Activated T-helper 1 cell treated with Interleukin-2 at 50 U/mL for 16 hours (primary cell): ENCODE results near the gene SOS1.

Experiments used
- DNase-seq: peaks from one replicate; pipeline ENCODE4 v3.0.0-alpha.2; 2020; ENCODE audit warnings: low read depth

Gene SOS1

DNA sequence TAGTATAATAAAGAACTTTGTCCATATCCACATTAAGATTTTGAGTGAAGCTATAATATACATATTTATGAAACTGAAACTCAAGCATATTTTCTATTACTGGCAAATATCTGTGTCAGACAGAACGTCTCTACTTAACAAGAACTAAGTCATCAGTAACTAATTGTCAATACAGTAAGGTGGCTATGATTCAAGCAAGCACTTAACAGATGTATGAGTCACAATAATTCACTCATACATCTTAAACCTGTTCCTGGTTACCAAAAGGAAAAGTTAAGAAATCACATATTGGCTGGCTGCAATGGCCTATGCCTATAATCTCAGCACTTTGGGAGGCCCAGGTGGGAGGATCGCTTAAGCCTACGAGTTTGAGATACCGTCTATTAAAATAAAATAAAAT lies 96.0 kb downstream of the SOS1 start:
- DNase-seq = no peak

DNA sequence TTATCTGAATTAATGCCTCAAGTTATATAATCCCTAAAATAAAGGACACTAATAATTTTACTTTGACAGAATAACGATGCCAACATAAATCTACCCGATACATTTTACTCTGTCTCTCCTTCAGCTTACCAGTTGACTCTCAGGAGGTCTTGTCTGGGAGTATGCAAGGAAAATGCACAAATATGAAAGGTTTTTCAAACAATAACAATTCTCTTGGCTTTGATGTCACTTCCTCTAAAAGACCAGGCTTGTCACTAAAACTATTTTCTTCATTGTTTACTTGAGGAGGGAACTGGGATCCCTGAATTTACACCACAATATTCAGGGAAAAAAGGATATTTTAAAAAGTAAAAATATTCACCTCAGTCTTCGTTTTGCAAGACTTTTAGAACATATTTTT lies 97.2 kb downstream of the SOS1 start:
- DNase-seq = no peak

DNA sequence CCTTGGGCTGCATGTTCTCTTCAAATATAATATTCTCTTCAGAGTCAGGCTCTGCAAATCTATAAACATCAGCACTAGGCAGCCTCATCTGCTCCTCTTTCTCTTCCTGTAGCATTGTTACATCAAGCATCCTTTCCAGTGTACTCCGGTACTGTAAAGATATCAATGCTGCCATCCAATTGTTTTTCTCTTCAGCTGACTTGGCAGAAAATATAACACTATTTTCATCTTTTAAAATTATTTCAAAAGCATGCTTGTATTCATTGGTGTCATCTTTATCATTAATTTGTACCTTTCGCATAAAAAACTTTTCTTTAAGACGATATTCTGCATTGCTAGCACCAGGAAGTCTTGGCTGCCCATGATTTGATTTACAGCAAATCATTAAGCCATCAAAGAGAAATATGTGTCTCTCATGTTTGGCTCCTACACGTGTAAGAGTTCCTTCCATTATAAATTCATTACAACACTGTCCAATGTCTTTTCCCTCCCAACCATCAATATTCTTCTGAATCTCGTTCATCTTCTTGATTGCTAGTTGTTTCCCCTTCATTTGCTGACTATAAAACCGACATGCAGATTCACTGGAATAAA lies 98.1 kb downstream of the SOS1 start:
- DNase-seq = no peak

DNA sequence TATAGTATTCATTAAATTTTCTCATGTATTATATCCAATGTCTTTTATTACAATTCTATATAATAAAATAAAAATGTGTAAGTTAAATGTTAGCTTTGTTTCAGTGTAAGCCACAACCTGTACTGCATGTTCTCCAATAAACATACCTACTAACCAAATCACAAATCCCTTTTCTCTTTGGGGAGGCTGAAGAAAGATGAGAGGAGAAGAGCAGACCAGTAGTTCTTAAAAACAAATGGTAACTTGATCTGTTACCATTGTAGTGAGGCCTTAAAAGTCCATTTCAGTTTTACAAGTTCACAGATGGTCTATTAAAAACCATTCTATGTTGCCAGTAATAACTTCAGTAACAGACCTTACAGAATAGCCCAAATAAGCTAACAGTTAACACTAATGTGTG lies 100.5 kb downstream of the SOS1 start:
- DNase-seq = no peak

DNA sequence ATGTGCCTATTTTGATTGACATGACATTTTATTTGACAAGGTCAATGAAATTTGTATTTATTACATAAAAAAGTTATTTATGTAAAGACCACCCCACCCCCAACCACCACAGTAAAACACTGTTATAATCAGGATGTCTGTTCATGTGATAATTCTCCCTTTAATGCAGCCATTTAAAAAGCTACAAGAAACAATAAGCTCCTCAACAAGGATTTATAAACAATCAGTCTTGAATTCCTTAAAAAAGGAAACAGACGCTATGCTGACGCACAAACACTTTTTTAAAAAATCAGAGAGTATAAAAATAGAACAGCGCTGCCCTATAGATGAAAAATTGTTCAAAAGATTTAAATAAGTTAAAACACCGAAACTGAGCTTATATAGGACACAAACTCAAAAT lies 102.2 kb downstream of the SOS1 start:
- DNase-seq = no peak

DNA sequence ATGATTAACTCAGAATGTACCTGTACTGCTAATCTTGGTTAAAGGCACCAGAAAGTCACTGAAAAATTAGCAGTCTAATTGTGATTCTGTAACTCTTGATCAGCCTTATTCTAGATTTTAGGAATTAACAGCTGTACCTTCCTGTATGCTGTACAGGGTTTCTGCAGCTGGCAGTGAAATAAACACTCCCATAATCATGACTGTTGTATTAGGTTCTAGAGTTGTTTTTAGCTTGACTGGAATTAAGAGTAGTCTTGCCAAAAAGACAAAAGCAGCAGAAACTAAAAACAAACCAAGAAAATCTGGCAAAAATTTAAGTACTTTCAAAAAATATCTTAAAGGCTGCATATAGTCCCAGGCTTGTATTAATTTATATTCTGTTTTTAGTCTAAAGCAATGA lies 103.5 kb downstream of the SOS1 start:
- DNase-seq = no peak

DNA sequence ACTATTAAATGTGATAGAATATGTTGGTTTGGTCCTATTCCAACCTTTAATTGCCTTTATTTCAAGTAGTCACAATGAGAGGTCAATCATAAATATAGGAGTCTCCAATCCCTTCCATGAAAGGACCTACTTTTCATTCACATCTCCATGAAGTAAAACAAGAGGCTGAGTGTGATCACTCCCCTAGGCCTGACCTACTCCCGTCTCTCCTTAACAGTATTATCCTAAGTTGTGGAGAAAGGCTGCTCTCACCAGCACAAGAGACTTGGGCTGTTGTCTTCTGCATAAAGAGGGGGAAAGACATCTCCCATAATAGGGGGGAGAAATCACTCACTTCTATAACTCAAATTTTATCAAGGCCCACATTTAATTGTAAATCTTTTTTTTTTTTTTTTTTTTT lies 105.4 kb downstream of the SOS1 start:
- DNase-seq = no peak

DNA sequence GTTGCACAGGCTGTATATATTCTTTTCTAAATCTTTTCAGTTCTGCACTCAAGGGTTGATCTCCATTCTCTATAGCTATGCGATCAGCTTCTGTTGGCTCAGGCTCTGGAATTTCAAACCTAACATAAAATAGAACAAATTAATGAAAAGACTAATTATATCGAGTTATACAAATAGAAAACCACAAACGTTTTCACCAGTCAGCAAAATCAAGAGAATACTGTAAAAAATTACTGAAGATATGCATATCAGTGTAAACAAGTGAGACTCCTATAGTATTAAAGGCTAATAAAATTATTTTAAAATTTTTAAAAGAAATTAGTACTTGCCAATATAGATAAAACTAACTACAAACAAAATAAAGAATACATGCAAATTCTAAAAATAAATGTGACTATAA lies 107.0 kb downstream of the SOS1 start:
- no peak for DNase-seq

DNA sequence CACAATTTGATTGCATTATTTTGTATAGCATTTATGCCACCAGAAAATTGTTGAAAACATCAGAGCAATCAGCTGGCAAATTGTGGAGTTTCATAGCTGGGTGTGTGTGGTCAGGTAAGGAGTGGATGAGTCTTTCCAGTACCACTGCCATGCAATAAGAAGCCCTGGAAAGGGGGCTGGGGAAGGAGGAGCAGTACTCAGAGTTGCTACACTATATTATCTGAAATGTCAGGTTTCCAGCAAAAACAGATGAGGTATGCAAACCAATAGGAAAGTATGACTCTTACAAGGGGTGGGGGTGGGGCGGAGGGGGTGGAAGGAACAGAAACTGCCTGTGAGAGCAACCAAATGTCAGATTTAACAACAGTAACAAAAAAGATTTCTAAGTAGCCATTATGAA lies 112.2 kb downstream of the SOS1 start:
- DNase-seq = no peak

DNA sequence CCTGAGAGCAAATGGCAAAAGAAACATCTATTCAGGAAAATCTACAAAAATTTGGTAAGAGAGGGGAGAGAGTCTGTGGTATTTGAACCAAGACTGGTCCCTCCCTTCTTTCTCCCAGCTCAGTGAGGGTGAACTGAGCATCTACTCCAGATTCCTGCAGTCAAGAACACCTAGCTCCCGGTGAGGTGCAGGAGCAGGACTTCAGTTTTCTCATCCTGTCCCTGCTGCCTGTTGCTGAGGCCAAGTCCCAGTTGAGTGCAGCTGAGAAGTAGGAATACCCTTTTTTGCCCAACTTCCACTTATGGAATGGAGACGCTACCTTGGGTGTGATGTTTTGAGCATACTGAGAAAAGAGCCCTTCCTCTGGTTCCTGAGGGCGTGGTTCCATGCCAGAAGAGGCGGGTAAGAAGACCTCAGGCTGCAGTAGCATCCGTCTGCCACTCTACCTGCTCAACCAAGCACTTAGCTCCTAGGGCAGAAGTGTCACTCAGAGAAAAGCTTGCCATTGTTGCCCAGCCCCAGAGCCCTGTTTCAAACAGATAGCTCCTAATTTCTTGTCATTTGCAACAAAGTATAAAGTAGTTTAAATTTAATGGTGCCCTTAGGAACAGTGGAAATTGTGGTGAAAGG lies 112.9 kb downstream of the SOS1 start:
- DNase-seq = no peak

DNA sequence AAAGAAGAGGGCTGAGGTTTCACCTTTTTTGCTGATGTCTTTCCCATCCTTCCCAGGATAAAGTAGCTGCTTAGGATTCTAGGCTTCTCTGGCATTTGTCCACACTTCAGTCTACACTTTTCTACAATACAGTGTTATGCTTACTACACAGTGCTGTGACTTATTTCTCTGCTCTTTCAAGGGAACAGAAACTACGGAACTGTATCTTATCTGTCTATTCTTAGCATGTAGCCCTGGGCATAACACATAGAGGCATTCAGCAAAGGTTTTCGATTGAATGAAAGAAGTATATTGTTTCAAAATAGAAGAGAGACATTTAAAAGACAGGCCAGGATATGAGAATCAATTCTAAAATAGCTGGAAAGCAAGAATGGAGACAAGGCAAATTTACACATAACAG lies 120.3 kb downstream of the SOS1 start:
- DNase-seq = no peak

DNA sequence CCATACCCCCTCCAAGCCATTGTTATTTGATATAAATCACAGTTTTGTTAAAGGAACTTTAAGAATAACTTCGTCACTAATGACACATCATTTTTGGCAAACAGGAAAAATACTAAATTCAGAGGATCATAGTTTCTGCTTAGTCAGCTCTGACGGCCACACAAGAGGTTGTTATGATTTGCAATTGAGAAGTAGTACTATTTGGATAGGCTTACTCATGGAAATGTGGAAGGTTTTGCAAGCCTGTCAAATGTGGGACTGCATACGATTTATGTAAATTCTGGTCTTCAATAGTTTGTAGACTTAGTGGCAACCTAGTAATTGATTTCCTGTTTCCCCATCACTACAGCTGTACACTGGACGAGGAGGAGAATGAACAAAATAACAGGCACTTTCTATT lies 123.1 kb downstream of the SOS1 start:
- DNase-seq = no peak

DNA sequence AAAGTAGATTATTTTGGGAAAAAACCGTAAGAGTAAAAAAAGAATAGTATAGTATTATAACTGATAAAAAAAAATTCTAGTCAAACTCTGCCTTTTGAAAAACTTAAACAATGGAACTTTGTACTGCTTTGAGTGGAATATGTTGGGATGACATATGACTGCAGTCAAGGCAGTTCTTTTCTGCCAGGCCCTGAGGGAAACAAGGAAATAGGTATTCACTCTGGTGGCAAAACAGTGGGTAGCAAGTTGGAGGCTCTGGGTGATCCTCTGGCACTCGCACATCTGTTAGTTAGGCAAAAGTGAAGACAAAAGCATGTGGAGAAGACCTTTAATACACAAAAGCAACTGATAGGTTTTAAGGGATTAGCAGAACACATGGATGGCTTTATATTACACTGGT lies 129.0 kb downstream of the SOS1 start:
- no peak for DNase-seq

DNA sequence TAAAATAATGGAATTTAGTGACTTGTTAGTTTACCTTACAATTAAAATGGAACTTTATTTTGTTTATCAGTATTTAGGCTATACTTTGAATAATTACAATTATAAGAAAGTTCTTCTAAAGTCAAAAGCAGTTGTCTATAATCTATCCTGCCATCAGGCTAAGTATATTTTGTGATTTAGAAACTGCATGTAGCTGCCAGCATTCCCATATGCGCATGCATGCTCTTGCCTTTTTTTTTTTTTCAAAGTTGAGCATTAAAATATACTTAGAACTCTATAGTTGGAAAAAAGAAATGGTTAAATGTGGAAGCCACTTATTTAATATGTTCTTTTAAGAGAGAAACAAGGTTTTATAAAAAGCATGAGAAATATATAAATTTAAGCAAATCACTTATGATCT lies 132.1 kb downstream of the SOS1 start:
- DNase-seq = no peak

DNA sequence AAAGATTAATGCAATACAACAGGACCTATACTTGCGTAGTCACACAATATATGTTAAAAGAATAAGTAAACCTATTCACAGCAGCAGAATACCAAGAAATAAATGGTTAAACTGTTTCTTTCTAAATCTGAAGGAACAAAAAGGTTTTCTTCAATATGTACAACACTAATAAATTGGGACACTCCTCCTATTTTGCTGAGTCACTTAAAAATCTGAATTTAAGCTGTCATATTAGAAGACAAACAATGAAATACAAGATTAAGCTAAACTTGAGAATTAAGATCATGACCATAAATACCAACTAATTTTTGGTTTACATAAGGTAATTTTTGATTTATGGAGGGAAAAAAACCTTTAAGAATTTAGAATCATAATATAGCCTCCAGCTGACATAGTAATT lies 138.4 kb downstream of the SOS1 start:
- DNase-seq = no peak

DNA sequence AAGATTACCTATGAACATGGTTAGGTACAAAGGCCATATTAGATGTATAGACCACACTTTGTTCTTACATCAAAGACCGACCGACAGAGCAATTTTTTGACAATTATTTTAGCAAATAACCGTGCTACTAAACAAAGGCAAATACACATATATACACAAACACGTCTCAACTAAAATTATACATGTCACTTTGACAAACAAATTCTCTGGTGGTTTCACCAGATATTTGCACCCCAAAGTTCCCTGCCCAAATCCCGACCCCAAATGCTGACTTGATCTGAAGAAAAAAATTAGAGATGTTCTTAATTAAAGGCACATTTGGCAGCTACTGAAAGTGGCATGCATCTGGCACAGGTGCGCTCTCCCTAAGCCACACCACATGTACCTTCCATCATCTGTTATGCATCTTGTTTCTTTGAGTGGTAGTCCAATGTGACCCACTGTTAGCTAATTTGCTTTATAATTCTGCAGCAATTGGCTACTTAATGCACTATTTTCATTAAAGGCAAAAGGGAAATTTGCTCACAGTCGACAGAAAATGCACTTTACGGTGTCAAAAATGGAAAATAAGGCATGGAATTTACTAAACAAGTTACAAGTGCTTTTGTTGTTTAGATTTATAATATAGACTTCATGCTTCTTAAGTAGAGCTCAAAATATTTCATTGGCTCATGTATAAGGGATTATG lies 139.0 kb downstream of the SOS1 start:
- no peak for DNase-seq

DNA sequence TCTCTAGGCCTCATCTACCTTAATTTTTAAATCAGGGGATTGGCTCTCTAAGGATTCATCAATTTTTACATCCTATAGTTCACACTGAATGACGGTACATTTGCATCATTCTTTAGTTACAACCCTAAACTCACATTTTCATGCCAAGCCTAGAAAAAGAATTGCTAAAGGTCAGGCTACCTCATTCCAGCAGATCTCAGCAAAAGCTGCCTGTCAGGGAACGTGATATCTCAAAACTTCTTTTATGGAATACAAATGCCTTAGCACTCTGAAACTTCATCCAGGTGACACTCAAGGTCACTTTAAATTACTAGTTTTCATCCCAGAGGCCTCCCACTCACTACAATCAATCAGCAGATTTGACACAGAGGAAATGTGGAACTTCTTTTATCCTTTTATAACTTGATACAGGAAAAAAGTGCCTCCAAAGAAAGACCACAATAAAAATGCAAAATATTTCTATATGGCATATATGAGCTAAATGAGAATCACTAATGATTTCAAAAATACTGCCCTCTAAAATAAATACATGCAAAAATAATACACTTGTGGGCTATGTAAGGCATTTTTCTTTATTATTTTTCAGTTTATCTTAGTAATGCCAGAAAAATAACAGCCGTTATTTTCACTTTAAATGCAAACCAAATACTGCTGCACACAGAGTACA lies 139.7 kb downstream of the SOS1 start:
- no peak for DNase-seq

DNA sequence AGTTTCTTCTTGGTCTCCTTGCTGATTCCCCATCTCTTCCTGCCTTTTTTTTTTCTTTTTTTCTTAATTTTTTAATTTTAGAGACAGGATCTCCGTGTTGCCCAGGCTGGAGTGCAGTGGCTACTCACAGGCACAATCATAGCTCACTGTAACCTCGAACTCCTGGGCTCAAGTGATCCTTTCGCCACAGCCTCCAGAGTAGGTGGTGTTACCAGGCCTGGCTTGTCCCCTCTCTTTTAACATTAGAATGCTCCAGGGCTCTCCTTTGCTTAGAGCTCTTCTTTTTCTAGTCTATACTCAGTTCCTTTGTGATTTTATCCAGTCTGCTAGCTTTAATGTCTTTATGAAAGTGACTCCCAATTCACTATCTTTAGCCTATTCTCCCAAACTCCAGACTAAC lies 141.9 kb downstream of the SOS1 start:
- DNase-seq = no peak

DNA sequence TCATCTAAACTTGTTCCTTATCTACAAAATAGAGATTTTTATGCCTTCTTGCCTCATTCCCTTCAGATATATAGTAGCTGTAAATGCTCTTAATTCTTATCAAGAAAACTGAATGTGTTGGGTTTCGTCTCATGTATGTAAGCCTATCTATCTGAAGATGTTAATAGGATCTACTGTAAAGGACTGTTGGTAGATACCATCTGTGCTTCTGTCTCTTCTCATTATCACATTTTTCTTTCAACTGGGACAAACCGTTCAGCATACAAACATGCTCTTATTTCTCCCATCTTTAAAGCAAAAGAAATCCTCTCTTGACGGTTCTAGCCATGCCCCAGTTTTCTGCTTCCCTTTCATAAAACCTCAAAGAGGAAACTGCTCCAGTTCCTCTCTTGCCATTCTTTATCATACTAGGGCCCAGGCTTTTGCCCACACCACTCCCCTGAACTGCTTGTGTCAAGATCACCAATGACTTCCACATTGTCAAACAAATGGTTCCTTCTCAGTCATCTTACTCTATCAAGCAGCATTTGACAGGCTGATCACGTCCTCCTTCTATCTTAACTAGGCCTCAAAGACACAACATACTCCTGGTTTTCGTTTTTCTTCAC lies 142.5 kb downstream of the SOS1 start:
- no peak for DNase-seq

DNA sequence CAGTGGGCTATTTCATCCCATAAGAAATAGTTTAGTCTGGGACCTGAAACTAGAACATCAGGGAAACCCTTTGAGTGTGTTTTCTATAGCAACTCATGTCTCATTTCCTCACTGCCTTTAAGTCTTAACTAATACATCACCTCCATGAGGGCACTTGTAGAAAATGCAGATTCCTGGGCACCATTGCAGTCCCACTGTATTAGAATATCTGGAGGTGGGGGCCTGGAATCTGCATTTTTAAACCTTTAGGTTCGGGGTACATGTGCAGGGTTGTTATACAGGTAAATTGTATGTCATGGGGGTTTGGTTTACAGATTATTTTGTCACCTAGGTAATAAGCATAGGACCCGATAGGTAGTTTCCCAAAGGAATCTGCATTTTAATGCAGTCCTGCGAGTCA lies 143.8 kb downstream of the SOS1 start:
- DNase-seq = no peak

DNA sequence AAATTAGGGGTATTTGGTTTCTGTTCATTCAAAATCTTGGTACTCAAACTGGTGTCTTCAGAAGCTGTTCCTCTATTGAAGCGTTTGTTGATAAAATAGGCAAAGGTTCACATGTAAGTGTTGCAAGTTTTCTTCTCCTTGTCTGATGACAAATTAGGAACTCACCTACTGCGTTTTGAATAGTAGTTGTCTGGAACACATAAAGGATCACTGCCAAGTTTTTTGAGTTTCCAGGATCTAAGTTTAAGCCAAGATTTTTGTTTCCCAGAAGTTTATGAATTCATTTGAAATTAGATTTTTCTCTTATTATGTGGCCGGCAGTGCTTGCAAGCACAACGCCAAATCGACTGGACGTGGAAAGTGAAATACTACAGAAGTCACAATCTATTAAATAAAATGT lies 145.8 kb downstream of the SOS1 start:
- no peak for DNase-seq

DNA sequence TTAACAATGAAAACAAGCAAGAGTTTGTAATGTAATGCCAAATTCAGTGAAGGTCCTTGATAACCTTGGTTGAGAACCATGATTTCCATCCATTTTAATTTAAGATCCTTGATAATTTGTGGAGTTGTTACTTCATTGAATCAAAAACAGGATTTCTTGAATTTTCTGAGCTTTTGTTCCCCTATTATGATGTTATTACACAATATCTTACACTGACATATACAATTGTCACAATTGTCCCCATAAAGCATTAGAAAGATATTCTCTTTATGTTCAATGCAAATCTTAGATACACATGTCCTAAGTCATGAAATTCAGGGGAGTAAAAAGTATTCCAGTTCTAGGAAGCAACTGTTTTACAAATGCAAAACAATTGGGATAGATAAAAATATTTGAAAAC lies 147.6 kb downstream of the SOS1 start:
- DNase-seq = no peak

DNA sequence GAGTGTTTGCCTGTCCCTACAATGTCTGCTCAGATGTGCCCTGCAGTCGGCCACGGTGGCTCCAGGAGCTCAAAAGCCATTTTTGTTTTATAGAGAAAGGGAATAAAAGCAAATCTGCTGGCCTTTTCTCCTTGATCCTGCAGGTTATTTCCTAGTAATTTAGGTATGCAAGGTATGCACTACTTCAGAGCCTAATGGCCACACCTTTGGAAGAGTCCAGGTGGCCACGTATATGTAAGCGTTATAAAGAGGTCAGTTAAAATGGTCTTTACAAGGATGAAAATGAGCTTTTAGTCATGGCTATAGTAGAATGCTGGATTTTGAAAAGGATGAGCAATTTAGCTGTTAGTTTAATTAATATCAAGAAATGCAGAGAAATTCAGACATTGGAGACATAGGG lies 149.5 kb downstream of the SOS1 start:
- DNase-seq = no peak
